HepG2 (cell line): Measurements from ENCODE around the gene ADAM19. TPM values are rescaled to one million over a fixed set of nuclear protein-coding genes. Genes with fewer than 3 reads are reported as not detected.

Experiments used
- AHDC1 ChIP-seq: sonication (generic); formaldehyde crosslinking; IDR thresholded peaks from 2 replicates; pipeline ENCODE4 v1.5.1; 2020; ENCODE audit warnings: mild to moderate bottlenecking, missing genetic modification reagents, borderline replicate concordance
- ARID3A ChIP-seq: IDR thresholded peaks from 2 replicates; pipeline ENCODE4 v1.6.1; 2012; ENCODE audit warnings: low read depth, low read length, improper control_type of control experiment
- FOXK1 ChIP-seq: sonication (generic); formaldehyde crosslinking; IDR thresholded peaks from 2 replicates; pipeline ENCODE4 v1.4.0; 2020; ENCODE audit warnings: low read depth, missing genetic modification reagents, borderline replicate concordance
- SKI ChIP-seq: fragments of 450-650 bp; IDR thresholded peaks from one replicate; pipeline ENCODE4 v1.6.1; 2018; ENCODE audit warnings: mild to moderate bottlenecking; ENCODE audit not compliant: partially characterized antibody
- TBL1XR1 ChIP-seq: fragments of 150-350 bp; IDR thresholded peaks from 2 replicates; pipeline ENCODE4 v1.6.1; 2014; ENCODE audit warnings: borderline replicate concordance, low read length; ENCODE audit not compliant: partially characterized antibody
- XRCC5 ChIP-seq: fragments of 200-400 bp; formaldehyde crosslinking; optimal IDR thresholded peaks from 2 replicates; pipeline ENCODE3; 2017; ENCODE audit warnings: mild to moderate bottlenecking, low read length
- ZNF230 ChIP-seq: sonication (generic); formaldehyde crosslinking; IDR thresholded peaks from 2 replicates; pipeline ENCODE4 v1.4.0; 2020; ENCODE audit warnings: mild to moderate bottlenecking, missing genetic modification reagents
- ZNF383 ChIP-seq: sonication (generic); formaldehyde crosslinking; IDR thresholded peaks from 2 replicates; pipeline ENCODE4 v1.4.0; 2020; ENCODE audit warnings: missing genetic modification reagents, mild to moderate bottlenecking, borderline replicate concordance
- ZNF687 ChIP-seq: sonication (generic); formaldehyde crosslinking; IDR thresholded peaks from 2 replicates; pipeline ENCODE4 v1.5.1; 2020; ENCODE audit warnings: mild to moderate bottlenecking, missing genetic modification reagents, moderate library complexity
- polyA plus RNA-seq, 8 experiments: library from polyadenylated mRNA; depleted of rRNA in 3 of 8; stranded (reverse) in 7 of 8; unstranded in 1 of 8; fragments of >200 nt; fragmentation: Illumina TruSeq in 4 of 8; extraction: Trizol in 4 of 8; gene quantifications; 2 replicates each; pipeline versions ENCODE4 v1.2.1 to v1.2.3, GENCODE V29; 2011 to 2016; ENCODE audit warnings: low read depth in 4 of 8, missing spikeins in 1 of 8, mixed read lengths in 1 of 8; ENCODE audit not compliant: insufficient read depth in 1 of 8
- total RNA-seq, 5 experiments: library from RNA; depleted of rRNA; stranded (reverse); fragments of >200 nt; fragmentation: Illumina TruSeq; extraction: Trizol; gene quantifications; 2 replicates each; pipeline ENCODE4 v1.2.3, GENCODE V29; 2016; ENCODE audit warnings: low read depth in 1 of 5
- TF ChIP-seq, protein P1 (sequence below): IDR thresholded peaks from 2 replicates; pipeline ENCODE4 v1.6.1; 2016; ENCODE audit warnings: mild to moderate bottlenecking

Gene ADAM19
- total and polyA plus RNA-seq, 2 of the 13 experiments (the other 11 are each of a cell fraction or from before 2014, with no cell fraction given): 0.38 to 0.74 TPM

GRCh38 chr5:157511651-157512644 lies 63.6 kb downstream of the ADAM19 start (continued):
- no peak for TF ChIP-seq ZNF230 (CRISPR knock-in tag)
- peak; percentile 41; the same call in 1 of the 2 replicates for TF ChIP-seq ZNF687 (CRISPR knock-in tag)
- no peak for TF ChIP-seq ZNF383
- peak; percentile 51 for TF ChIP-seq XRCC5
- peak; percentile 43; the same call in 1 of the 2 replicates for TF ChIP-seq AHDC1 (CRISPR knock-in tag)
- TF ChIP-seq FOXK1 (CRISPR knock-in tag): 0 out of 2 replicates have a peak, but pooled peaks have one; percentile 45
- TF ChIP-seq ARID3A: no peak
- peak; percentile 66 for TF ChIP-seq TBL1XR1
- TF ChIP-seq, protein P1, sequence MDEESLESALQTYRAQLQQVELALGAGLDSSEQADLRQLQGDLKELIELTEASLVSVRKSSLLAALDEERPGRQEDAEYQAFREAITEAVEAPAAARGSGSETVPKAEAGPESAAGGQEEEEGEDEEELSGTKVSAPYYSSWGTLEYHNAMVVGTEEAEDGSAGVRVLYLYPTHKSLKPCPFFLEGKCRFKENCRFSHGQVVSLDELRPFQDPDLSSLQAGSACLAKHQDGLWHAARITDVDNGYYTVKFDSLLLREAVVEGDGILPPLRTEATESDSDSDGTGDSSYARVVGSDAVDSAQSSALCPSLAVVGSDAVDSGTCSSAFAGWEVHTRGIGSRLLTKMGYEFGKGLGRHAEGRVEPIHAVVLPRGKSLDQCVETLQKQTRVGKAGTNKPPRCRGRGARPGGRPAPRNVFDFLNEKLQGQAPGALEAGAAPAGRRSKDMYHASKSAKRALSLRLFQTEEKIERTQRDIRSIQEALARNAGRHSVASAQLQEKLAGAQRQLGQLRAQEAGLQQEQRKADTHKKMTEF (CRISPR knock-in tag): peak; percentile 57; the same call in 1 of the 2 replicates
- TF ChIP-seq SKI: peak; percentile 55
